ENCODE measurements around the gene CFAP410. TPM values are rescaled to one million over a fixed set of nuclear protein-coding genes. Genes with fewer than 3 reads are reported as not detected.
A peak's percentile ranks its signal among the peaks of the same experiment; 100 is the strongest.

CFAP410 gene
- polyA plus RNA-seq, 1 of the 3 experiments (the other 2 are of a cell fraction): 18.0 TPM

DNA sequence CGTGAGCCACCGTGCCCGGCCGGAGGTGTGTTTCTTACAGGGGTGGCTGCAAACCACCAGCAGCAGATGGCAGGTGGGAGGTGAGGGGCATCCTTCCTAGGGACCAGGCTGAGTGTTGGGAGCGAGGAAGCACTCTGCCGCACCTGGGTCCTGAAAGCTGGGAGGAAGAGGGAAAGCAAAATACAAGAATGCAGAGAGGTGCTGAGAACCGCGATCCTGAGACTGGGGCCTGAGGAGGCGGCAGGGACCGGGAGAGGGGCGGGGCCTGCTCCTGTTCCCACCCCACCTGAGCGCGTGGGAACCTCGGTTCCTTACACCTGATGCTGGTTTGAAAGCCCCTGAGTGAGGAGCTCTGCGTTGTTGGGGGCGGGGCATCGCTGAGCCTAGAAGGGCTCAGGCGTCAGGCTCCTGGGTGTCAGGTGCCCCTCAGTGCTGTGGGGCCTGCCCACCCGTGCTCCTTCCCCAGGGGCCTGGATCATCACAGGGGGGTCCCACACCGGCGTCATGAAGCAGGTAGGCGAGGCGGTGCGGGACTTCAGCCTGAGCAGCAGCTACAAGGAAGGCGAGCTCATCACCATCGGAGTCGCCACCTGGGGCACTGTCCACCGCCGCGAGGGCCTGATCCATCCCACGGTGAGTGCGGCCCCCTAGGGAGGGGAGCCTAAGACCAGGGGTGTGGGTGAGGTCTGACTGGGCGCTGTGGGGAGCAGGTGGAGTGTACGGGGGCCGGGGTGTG, 29.7 kb upstream of the CFAP410 start:
- Histone ChIP-seq H3K9me2 (no peaks in the 10 kb centered on the region), H2AFZ (ENCODE audit: low read depth) (no peak overlapping the region), H3K4me1 (ENCODE audit: control insufficient read depth in 1 of 2, insufficient read depth in 2 of 2, low read depth in 1 of 2, low read length in 1 of 2) (peaks cover 0 to 7% of the 10 kb centered on the region in 2 experiments; a peak in 1 of 4 replicates), H3K9me3 (no peaks in the 10 kb centered on the region), H3K9ac (no peak overlapping the region), H3K79me2 (ENCODE audit: insufficient read depth) (no peaks in the 10 kb centered on the region), H3K4me3 (ENCODE audit: low read depth in 2 of 2, low read length in 1 of 2) (no peak overlapping the region), H3K27me3 (ENCODE audit: insufficient read depth) (peaks cover 74% of the 10 kb centered on the region), H3K4me2 (no peak overlapping the region), H3K27ac (ENCODE audit: low read depth in 2 of 2, low read length in 1 of 2) (no peak overlapping the region), H3K36me3 (replicated peaks in 1 of 2; ENCODE audit: control insufficient read depth in 1 of 2, insufficient read depth in 2 of 2, low read length in 1 of 2) (no peaks in the 10 kb centered on the region), H4K20me1 (ENCODE audit: insufficient read depth) (no peaks in the 10 kb centered on the region), H3F3A (replicated peaks; ENCODE audit: insufficient read depth) (no peaks in the 10 kb centered on the region)
- 9% methylated on average over 27 of the region's 35 CpGs for WGBS (ENCODE audit: low lambda C conversion rate)
- ChIA-PET POLR2A (no interaction called here), CTCF (interaction anchor here (0.6 to 2.0 kb wide), 4 partner anchors 64 to 111 kb away, joined by 3 to 7 read pairs (median 4); no protein-coding TSS in a partner anchor)
- no peak for TF ChIP-seq NRF1 (IDR thresholded peaks at IDR 0.05; ENCODE audit: low read depth, low read length)
- no peak for TF ChIP-seq CTCF (IDR thresholded peaks at IDR 0.05)
- TF ChIP-seq TCF12 (IDR thresholded peaks at IDR 0.05): no peak
- no peak for TF ChIP-seq SMC3 (IDR thresholded peaks at IDR 0.05; ENCODE audit: low read depth, low read length)
- TF ChIP-seq RFX5 (IDR thresholded peaks at IDR 0.05; ENCODE audit: low read length): no peak
- TF ChIP-seq, protein P1, sequence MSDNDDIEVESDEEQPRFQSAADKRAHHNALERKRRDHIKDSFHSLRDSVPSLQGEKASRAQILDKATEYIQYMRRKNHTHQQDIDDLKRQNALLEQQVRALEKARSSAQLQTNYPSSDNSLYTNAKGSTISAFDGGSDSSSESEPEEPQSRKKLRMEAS (IDR thresholded peaks at IDR 0.05; ENCODE audit: low read depth): no peak
- TF ChIP-seq, protein P2, sequence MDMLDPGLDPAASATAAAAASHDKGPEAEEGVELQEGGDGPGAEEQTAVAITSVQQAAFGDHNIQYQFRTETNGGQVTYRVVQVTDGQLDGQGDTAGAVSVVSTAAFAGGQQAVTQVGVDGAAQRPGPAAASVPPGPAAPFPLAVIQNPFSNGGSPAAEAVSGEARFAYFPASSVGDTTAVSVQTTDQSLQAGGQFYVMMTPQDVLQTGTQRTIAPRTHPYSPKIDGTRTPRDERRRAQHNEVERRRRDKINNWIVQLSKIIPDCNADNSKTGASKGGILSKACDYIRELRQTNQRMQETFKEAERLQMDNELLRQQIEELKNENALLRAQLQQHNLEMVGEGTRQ (IDR thresholded peaks at IDR 0.05; ENCODE audit: borderline replicate concordance, low read depth, low read length): no peak
- no peak for TF ChIP-seq ELF1 (IDR thresholded peaks at IDR 0.05)
- no peak for TF ChIP-seq ZBTB33 (IDR thresholded peaks at IDR 0.05; ENCODE audit: borderline replicate concordance, low read depth)
- no peak for TF ChIP-seq MXI1 (IDR thresholded peaks at IDR 0.05; ENCODE audit: low read depth, low read length)
- peak; percentile 65 for DNase-seq

GRCh38 chr21:44366586-44367211, 27.5 kb upstream of the CFAP410 start:
- Histone ChIP-seq H3K27ac (ENCODE audit: low read depth in 2 of 2, low read length in 1 of 2) (no peak overlapping the region), H3F3A (replicated peaks; ENCODE audit: insufficient read depth) (no peaks in the 10 kb centered on the region), H2AFZ (ENCODE audit: low read depth) (no peak overlapping the region), H3K9me2 (no peaks in the 10 kb centered on the region), H3K4me3 (ENCODE audit: low read depth in 2 of 2, low read length in 1 of 2) (no peak overlapping the region), H3K27me3 (ENCODE audit: insufficient read depth) (peaks cover 55% of the 10 kb centered on the region), H3K36me3 (replicated peaks in 1 of 2; ENCODE audit: control insufficient read depth in 1 of 2, insufficient read depth in 2 of 2, low read length in 1 of 2) (no peaks in the 10 kb centered on the region), H4K20me1 (ENCODE audit: insufficient read depth) (no peaks in the 10 kb centered on the region), H3K9ac (no peak overlapping the region), H3K4me1 (ENCODE audit: control insufficient read depth in 1 of 2, insufficient read depth in 2 of 2, low read depth in 1 of 2, low read length in 1 of 2) (peaks cover 0 to 7% of the 10 kb centered on the region in 2 experiments; a peak in 1 of 4 replicates), H3K9me3 (no peaks in the 10 kb centered on the region), H3K4me2 (no peak overlapping the region), H3K79me2 (ENCODE audit: insufficient read depth) (no peaks in the 10 kb centered on the region)
- ChIA-PET POLR2A (no interaction called here), CTCF (no interaction called here)
- TF ChIP-seq NFIC (IDR thresholded peaks at IDR 0.05; ENCODE audit: borderline replicate concordance): no peak
- TF ChIP-seq MXI1 (IDR thresholded peaks at IDR 0.05; ENCODE audit: low read depth, low read length): no peak
- TF ChIP-seq, protein P3, sequence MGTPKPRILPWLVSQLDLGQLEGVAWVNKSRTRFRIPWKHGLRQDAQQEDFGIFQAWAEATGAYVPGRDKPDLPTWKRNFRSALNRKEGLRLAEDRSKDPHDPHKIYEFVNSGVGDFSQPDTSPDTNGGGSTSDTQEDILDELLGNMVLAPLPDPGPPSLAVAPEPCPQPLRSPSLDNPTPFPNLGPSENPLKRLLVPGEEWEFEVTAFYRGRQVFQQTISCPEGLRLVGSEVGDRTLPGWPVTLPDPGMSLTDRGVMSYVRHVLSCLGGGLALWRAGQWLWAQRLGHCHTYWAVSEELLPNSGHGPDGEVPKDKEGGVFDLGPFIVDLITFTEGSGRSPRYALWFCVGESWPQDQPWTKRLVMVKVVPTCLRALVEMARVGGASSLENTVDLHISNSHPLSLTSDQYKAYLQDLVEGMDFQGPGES (IDR thresholded peaks at IDR 0.05; ENCODE audit: low read depth, low read length): no peak
- no peak for TF ChIP-seq ZBTB33 (IDR thresholded peaks at IDR 0.05; ENCODE audit: borderline replicate concordance, low read depth)
- peak; percentile 13 for DNase-seq
- 51% methylated on average over 20 of the region's 28 CpGs for WGBS (ENCODE audit: low lambda C conversion rate)
